Measurements from ENCODE around the gene CNRIP1.

CNRIP1 gene

DNA sequence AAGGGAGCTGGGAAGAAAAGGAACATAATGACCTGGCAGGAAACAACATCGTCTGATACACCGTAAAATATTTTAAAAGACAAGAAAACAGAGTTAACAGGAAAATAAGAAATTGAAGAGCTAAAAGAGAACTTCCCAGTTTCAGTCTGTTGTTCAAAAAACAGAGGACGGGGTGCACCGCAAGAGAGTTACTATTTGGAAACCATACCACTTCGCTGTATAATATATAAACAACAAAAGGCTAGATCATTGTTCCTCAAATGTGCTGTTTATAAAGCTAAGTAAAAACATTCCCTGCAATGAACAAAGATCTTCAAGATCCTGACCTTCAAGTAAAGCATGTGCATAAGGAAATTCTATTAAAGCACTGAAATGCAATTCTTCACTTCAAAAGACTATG, 69.6 kb downstream of the CNRIP1 start:
- no peak for FAIRE-seq

DNA sequence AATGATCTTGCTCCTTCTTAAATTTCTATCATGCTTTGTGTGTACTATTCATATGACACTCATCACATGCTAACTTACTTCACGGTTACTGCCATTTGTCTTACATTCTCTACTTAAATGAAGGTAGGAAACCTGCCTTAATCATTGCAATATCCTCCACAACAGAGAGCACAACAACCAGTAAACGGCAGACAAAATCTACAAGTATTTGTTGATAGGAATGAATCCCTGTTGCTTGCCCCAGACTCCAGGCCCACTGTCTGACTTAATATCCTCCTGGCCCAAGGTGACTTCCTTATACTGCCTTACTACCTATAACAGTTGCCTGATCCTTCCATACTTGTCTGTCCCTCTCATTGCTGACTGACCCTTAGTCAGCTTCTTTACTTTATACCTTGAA, 70.9 kb downstream of the CNRIP1 start:
- no peak for FAIRE-seq

DNA sequence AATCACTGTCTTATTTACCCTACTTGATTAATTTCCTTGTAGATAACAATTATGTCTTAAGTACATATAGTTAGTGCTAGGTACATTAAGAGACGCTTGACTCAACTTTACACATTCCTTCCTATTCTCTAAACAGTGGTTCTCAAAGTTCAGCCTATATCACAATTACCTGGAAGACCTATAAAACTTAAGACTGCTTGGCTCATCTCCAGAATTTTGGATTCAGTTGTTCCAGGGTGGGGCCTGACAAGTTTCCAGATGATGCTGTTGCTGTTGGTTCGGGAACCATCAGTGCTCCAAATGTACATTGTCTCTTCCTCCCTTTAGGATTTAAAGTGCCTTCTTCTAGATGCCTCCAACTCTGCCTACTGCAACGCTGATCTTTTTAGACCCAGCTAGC, 71.4 kb downstream of the CNRIP1 start:
- FAIRE-seq, result no peak

DNA sequence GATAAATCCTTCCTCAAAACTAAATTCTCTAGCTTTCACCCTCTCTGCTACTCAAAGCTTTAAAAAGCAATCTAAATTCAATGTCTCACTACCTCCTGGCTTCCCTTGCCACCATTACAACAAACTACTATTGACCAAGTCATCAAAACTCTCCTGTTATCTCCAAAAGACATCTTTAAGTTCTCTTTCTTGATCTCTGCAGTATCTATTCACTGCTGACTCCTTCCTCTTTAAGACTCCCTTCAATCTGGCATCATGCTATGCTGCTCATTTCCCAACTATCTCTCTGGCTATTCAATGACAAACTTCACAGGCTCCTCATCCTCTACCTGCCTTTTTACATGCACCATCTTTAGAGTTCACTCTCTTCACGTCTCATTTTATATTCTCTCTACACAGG, 73.4 kb downstream of the CNRIP1 start:
- no peak for FAIRE-seq

DNA sequence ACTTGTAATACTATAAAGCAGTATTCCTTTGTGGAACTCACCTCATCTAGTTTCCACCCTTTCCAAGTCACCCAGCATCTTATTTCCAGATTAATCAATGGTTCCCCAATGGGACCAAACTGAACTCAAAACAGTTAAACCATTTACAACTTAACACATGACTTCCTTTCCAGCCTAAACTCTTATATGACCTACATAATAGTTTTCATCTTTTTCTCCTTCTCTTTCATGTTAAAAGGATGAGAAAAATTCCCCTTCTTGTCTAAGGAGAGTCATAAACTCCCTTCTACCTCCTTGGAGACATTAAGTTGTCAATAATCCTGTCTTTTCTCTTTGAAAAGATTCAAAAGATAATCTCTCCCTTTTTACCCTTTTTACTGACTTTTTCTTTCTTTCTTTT, 74.1 kb downstream of the CNRIP1 start:
- no peak for FAIRE-seq

DNA sequence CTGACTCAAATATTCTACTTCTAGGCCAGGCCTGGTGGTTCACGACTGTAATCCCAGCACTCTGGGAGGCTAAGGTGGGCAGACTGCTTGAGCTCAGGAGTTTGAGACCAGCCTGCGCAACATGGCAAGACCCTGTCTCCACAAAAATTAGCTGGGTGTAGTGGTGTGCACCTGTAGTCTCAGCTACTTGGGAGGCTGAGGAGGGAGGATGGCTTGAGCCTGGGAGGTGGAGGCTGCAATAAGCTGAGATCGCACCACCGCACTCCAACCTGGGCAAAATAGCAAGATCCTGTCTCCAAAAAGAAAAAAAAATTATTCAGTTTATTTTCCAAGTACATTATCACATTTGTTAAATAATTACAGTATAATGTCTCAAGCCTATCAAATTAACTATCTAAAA, 74.7 kb downstream of the CNRIP1 start:
- FAIRE-seq, result no peak

DNA sequence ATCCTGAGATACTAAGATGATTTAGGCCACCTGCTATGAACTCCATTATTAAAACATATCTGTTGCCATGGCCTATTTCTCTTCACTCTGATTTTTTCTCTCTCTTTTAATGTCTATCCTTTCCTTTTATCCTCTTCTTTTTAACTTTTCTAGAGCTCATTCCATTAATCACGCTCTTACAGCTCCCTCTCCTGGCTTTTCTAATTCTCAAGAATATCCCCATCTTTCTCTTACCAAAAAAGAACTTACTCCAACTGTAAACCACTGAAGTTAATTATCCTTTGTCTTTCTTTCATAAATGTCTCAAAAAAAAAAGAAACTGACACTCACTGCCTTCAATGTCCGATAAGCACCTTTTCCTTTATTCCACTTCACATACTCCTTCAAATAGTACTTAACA, 75.3 kb downstream of the CNRIP1 start:
- FAIRE-seq, result no peak
